ENCODE results near the gene NIP7.

The NIP7 gene

GRCh38 chr16:69318177-69318910 is 21.2 kb upstream of the NIP7 start:
- Histone ChIP-seq H3K4me3 (ENCODE audit: low read length in 2 of 2) (no peak overlapping the region), H3K27me3 (ENCODE audit: control insufficient read depth in 2 of 2, insufficient read depth in 2 of 2, low read length in 2 of 2) (no peaks in the 10 kb centered on the region), H3K36me3 (ENCODE audit: control insufficient read depth in 2 of 2, insufficient read depth in 2 of 2, low read length in 2 of 2) (peaks cover 71 to 82% of the 10 kb centered on the region in 2 donors), H3K4me1 (ENCODE audit: control insufficient read depth in 2 of 2, insufficient read depth in 2 of 2, low read length in 2 of 2) (no peaks in the 10 kb centered on the region), H3K27ac (ENCODE audit: low read depth in 2 of 2, low read length in 2 of 2) (no peak overlapping the region), H3K9ac (ENCODE audit: low read depth in 1 of 2, low read length in 2 of 2) (no peak overlapping the region), H3K9me3 (ENCODE audit: control insufficient read depth in 2 of 2, low read length in 2 of 2) (no peaks in the 10 kb centered on the region)

GRCh38 chr16:69318911-69319289 is 20.7 kb upstream of the NIP7 start:
- no peak overlapping the region for H3K27ac ChIP-seq (ENCODE audit: low read depth in 2 of 2, low read length in 2 of 2)
- H3K36me3 ChIP-seq (ENCODE audit: control insufficient read depth in 2 of 2, insufficient read depth in 2 of 2, low read length in 2 of 2) = peaks cover 74 to 83% of the 10 kb centered on the region in 2 donors

GRCh38 chr16:69319381-69319780 is 20.2 kb upstream of the NIP7 start:
- Histone ChIP-seq H3K36me3 (ENCODE audit: control insufficient read depth in 2 of 2, insufficient read depth in 2 of 2, low read length in 2 of 2) (peaks cover 76 to 82% of the 10 kb centered on the region in 2 donors), H3K27ac (ENCODE audit: low read depth in 2 of 2, low read length in 2 of 2) (no peak overlapping the region)

More at GRCh38 chr16:69318911-69319289, 20.7 kb upstream of the NIP7 start:
- peaks cover 0 to 1% of the 10 kb centered on the region in 2 donors for H3K4me1 ChIP-seq (ENCODE audit: control insufficient read depth in 2 of 2, insufficient read depth in 2 of 2, low read length in 2 of 2)
- no peak overlapping the region for H3K9ac ChIP-seq (ENCODE audit: low read depth in 1 of 2, low read length in 2 of 2)
- H3K27me3 ChIP-seq (ENCODE audit: control insufficient read depth in 2 of 2, insufficient read depth in 2 of 2, low read length in 2 of 2) = no peaks in the 10 kb centered on the region
- H3K9me3 ChIP-seq (ENCODE audit: control insufficient read depth in 2 of 2, low read length in 2 of 2) = no peaks in the 10 kb centered on the region
- no peak overlapping the region for H3K4me3 ChIP-seq (ENCODE audit: low read length in 2 of 2)

GRCh38 chr16:69319826-69320739 is 19.5 kb upstream of the NIP7 start:
- Histone ChIP-seq H3K4me3 (ENCODE audit: low read length in 2 of 2) (no peak overlapping the region), H3K4me1 (ENCODE audit: control insufficient read depth in 2 of 2, insufficient read depth in 2 of 2, low read length in 2 of 2) (peaks cover 0 to 11% of the 10 kb centered on the region in 2 donors), H3K27me3 (ENCODE audit: control insufficient read depth in 2 of 2, insufficient read depth in 2 of 2, low read length in 2 of 2) (no peaks in the 10 kb centered on the region), H3K27ac (ENCODE audit: low read depth in 2 of 2, low read length in 2 of 2) (no peak overlapping the region), H3K36me3 (ENCODE audit: control insufficient read depth in 2 of 2, insufficient read depth in 2 of 2, low read length in 2 of 2) (peaks cover 79 to 81% of the 10 kb centered on the region in 2 donors), H3K9ac (ENCODE audit: low read depth in 1 of 2, low read length in 2 of 2) (no peak overlapping the region), H3K9me3 (ENCODE audit: control insufficient read depth in 2 of 2, low read length in 2 of 2) (no peaks in the 10 kb centered on the region)

More at GRCh38 chr16:69319381-69319780, 20.2 kb upstream of the NIP7 start:
- Histone ChIP-seq H3K4me1 (ENCODE audit: control insufficient read depth in 2 of 2, insufficient read depth in 2 of 2, low read length in 2 of 2) (peaks cover 0 to 6% of the 10 kb centered on the region in 2 donors), H3K4me3 (ENCODE audit: low read length in 2 of 2) (no peak overlapping the region), H3K9ac (ENCODE audit: low read depth in 1 of 2, low read length in 2 of 2) (no peak overlapping the region), H3K27me3 (ENCODE audit: control insufficient read depth in 2 of 2, insufficient read depth in 2 of 2, low read length in 2 of 2) (no peaks in the 10 kb centered on the region), H3K9me3 (ENCODE audit: control insufficient read depth in 2 of 2, low read length in 2 of 2) (no peaks in the 10 kb centered on the region)

- H3K9me3 ChIP-seq (ENCODE audit: control insufficient read depth in 2 of 2, low read length in 2 of 2) = no peaks in the 10 kb centered on the region
- peaks cover 1 to 11% of the 10 kb centered on the region in 2 donors for H3K4me1 ChIP-seq (ENCODE audit: control insufficient read depth in 2 of 2, insufficient read depth in 2 of 2, low read length in 2 of 2)
- H3K27ac ChIP-seq (ENCODE audit: low read depth in 2 of 2, low read length in 2 of 2) = no peak overlapping the region
- H3K36me3 ChIP-seq (ENCODE audit: control insufficient read depth in 2 of 2, insufficient read depth in 2 of 2, low read length in 2 of 2) = peaks cover 78 to 81% of the 10 kb centered on the region in 2 donors
- no peaks in the 10 kb centered on the region for H3K27me3 ChIP-seq (ENCODE audit: control insufficient read depth in 2 of 2, insufficient read depth in 2 of 2, low read length in 2 of 2)
- H3K4me3 ChIP-seq (ENCODE audit: low read length in 2 of 2) = no peak overlapping the region
- H3K9ac ChIP-seq (ENCODE audit: low read depth in 1 of 2, low read length in 2 of 2) = no peak overlapping the region
Measured at GRCh38 chr16:69320740-69321073, 18.9 kb upstream of the NIP7 start.

GRCh38 chr16:69321080-69321479 is 18.5 kb upstream of the NIP7 start:
- Histone ChIP-seq H3K27ac (ENCODE audit: low read depth in 2 of 2, low read length in 2 of 2) (no peak overlapping the region), H3K36me3 (ENCODE audit: control insufficient read depth in 2 of 2, insufficient read depth in 2 of 2, low read length in 2 of 2) (peaks cover 74 to 81% of the 10 kb centered on the region in 2 donors), H3K9me3 (ENCODE audit: control insufficient read depth in 2 of 2, low read length in 2 of 2) (no peaks in the 10 kb centered on the region), H3K9ac (ENCODE audit: low read depth in 1 of 2, low read length in 2 of 2) (no peak overlapping the region), H3K27me3 (ENCODE audit: control insufficient read depth in 2 of 2, insufficient read depth in 2 of 2, low read length in 2 of 2) (no peaks in the 10 kb centered on the region), H3K4me3 (ENCODE audit: low read length in 2 of 2) (no peak overlapping the region), H3K4me1 (ENCODE audit: control insufficient read depth in 2 of 2, insufficient read depth in 2 of 2, low read length in 2 of 2) (peaks cover 5 to 15% of the 10 kb centered on the region in 2 donors)

GRCh38 chr16:69322343-69322742 is 17.2 kb upstream of the NIP7 start:
- peaks cover 63 to 71% of the 10 kb centered on the region in 2 donors for H3K36me3 ChIP-seq (ENCODE audit: control insufficient read depth in 2 of 2, insufficient read depth in 2 of 2, low read length in 2 of 2)
- H3K27me3 ChIP-seq (ENCODE audit: control insufficient read depth in 2 of 2, insufficient read depth in 2 of 2, low read length in 2 of 2) = no peaks in the 10 kb centered on the region
- H3K27ac ChIP-seq (ENCODE audit: low read depth in 2 of 2, low read length in 2 of 2) = no peak overlapping the region
- no peak overlapping the region for H3K9ac ChIP-seq (ENCODE audit: low read depth in 1 of 2, low read length in 2 of 2)
- no peaks in the 10 kb centered on the region for H3K9me3 ChIP-seq (ENCODE audit: control insufficient read depth in 2 of 2, low read length in 2 of 2)
- H3K4me1 ChIP-seq (ENCODE audit: control insufficient read depth in 2 of 2, insufficient read depth in 2 of 2, low read length in 2 of 2) = peaks cover 7 to 27% of the 10 kb centered on the region in 2 donors
- no peak overlapping the region for H3K4me3 ChIP-seq (ENCODE audit: low read length in 2 of 2)

- Histone ChIP-seq H3K9ac (ENCODE audit: low read depth in 1 of 2, low read length in 2 of 2) (no peak overlapping the region), H3K27me3 (ENCODE audit: control insufficient read depth in 2 of 2, insufficient read depth in 2 of 2, low read length in 2 of 2) (no peaks in the 10 kb centered on the region), H3K9me3 (ENCODE audit: control insufficient read depth in 2 of 2, low read length in 2 of 2) (no peaks in the 10 kb centered on the region), H3K27ac (ENCODE audit: low read depth in 2 of 2, low read length in 2 of 2) (no peak overlapping the region), H3K4me1 (ENCODE audit: control insufficient read depth in 2 of 2, insufficient read depth in 2 of 2, low read length in 2 of 2) (peaks cover 10 to 32% of the 10 kb centered on the region in 2 donors), H3K36me3 (ENCODE audit: control insufficient read depth in 2 of 2, insufficient read depth in 2 of 2, low read length in 2 of 2) (peaks cover 58 to 66% of the 10 kb centered on the region in 2 donors), H3K4me3 (ENCODE audit: low read length in 2 of 2) (no peak overlapping the region)
Measured at GRCh38 chr16:69323415-69323814, 16.2 kb upstream of the NIP7 start.

GRCh38 chr16:69324013-69324531 is 15.5 kb upstream of the NIP7 start:
- H3K27me3 ChIP-seq (ENCODE audit: control insufficient read depth in 2 of 2, insufficient read depth in 2 of 2, low read length in 2 of 2) = no peaks in the 10 kb centered on the region
- H3K9me3 ChIP-seq (ENCODE audit: control insufficient read depth in 2 of 2, low read length in 2 of 2) = no peaks in the 10 kb centered on the region
- no peak overlapping the region for H3K9ac ChIP-seq (ENCODE audit: low read depth in 1 of 2, low read length in 2 of 2)
- H3K36me3 ChIP-seq (ENCODE audit: control insufficient read depth in 2 of 2, insufficient read depth in 2 of 2, low read length in 2 of 2) = peaks cover 51 to 62% of the 10 kb centered on the region in 2 donors
- peaks cover 17 to 38% of the 10 kb centered on the region in 2 donors for H3K4me1 ChIP-seq (ENCODE audit: control insufficient read depth in 2 of 2, insufficient read depth in 2 of 2, low read length in 2 of 2)
- no peak overlapping the region for H3K27ac ChIP-seq (ENCODE audit: low read depth in 2 of 2, low read length in 2 of 2)
- no peak overlapping the region for H3K4me3 ChIP-seq (ENCODE audit: low read length in 2 of 2)

All from mucosa of rectum (tissue), 2 donors.